Keratinocyte (primary cell): ENCODE measurements around the gene ASGR1. TPM values are rescaled to one million over a fixed set of nuclear protein-coding genes. Genes with fewer than 3 reads are reported as not detected.

Source experiments
- DNase-seq: peaks from one replicate; pipeline ENCODE4 v3.0.0-alpha.2; 2011; ENCODE audit warnings: low read depth, missing footprints, low spot score
- FAIRE-seq: peaks from 2 replicates; lab custom pipeline; 2011; peaks lifted over from hg19 to GRCh38; lab: Jason Lieb, UNC
- H2AFZ ChIP-seq: 2 replicates; pipeline ENCODE4 v1.6.0; 2012; ENCODE audit warnings: low read length, control low read depth, inconsistent platforms; ENCODE audit not compliant: control insufficient read depth
- H3K27ac ChIP-seq: 2 replicates; pipeline ENCODE4 v1.5.1; 2011; ENCODE audit warnings: low read length; ENCODE audit not compliant: control insufficient read depth, insufficient read depth
- H3K27me3 ChIP-seq: 3 replicates; pipeline ENCODE4 v1.6.0; 2011; ENCODE audit warnings: low read length; ENCODE audit not compliant: control insufficient read depth, insufficient read depth; ENCODE audit errors: extremely low read depth
- H3K36me3 ChIP-seq, 2 experiments: 2 replicates in 1 of 2; 3 replicates in 1 of 2; pipeline ENCODE4 v1.5.1; 2011; ENCODE audit warnings: low read length in 2 of 2, mild to moderate bottlenecking in 1 of 2; ENCODE audit not compliant: control insufficient read depth in 2 of 2, insufficient read depth in 2 of 2; ENCODE audit errors: extremely low read depth in 1 of 2
- H3K4me1 ChIP-seq: 3 replicates; pipeline ENCODE4 v1.5.1; 2011; ENCODE audit warnings: low read length; ENCODE audit not compliant: control insufficient read depth, insufficient read depth; ENCODE audit errors: extremely low read depth
- H3K4me2 ChIP-seq: 3 replicates; pipeline ENCODE4 v1.6.0; 2011; ENCODE audit warnings: low read depth, low read length; ENCODE audit not compliant: control insufficient read depth, insufficient read depth; ENCODE audit errors: extremely low read depth
- H3K4me3 ChIP-seq, 3 experiments: fragments of 200-600 bp in 1 of 3; sonication (generic) in 1 of 3; 2 replicates in 2 of 3; 3 replicates in 1 of 3; pipeline ENCODE4 v1.5.1; 2011 to 2016; ENCODE audit warnings: low read length in 3 of 3, mild to moderate bottlenecking in 3 of 3, control low read depth in 2 of 3, inconsistent platforms in 1 of 3, low read depth in 1 of 3, mixed read lengths in 1 of 3, mixed run types in 1 of 3, moderate library complexity in 1 of 3; ENCODE audit not compliant: control insufficient read depth in 2 of 3, insufficient read depth in 2 of 3; ENCODE audit errors: extremely low read depth in 1 of 3
- H3K79me2 ChIP-seq: 2 replicates; pipeline ENCODE4 v1.6.0; 2012; ENCODE audit warnings: low read length; ENCODE audit not compliant: control insufficient read depth, insufficient read depth
- H3K9ac ChIP-seq: 3 replicates; pipeline ENCODE4 v1.6.0; 2011; ENCODE audit warnings: low read length; ENCODE audit not compliant: control insufficient read depth, insufficient read depth; ENCODE audit errors: extremely low read depth
- H3K9me1 ChIP-seq: 3 replicates; pipeline ENCODE4 v1.6.0; 2011; ENCODE audit warnings: low read length; ENCODE audit not compliant: control insufficient read depth, insufficient read depth; ENCODE audit errors: extremely low read depth
- H3K9me3 ChIP-seq: 2 replicates; pipeline ENCODE4 v1.5.1; 2012; ENCODE audit warnings: low read depth, low read length; ENCODE audit not compliant: control insufficient read depth
- H4K20me1 ChIP-seq: 3 replicates; pipeline ENCODE4 v1.6.0; 2011; ENCODE audit warnings: low read length; ENCODE audit not compliant: control insufficient read depth, insufficient read depth; ENCODE audit errors: extremely low read depth
- CTCF ChIP-seq, 3 experiments: IDR thresholded peaks in 1 of 3; conservative IDR thresholded peaks in 1 of 3; optimal IDR thresholded peaks in 1 of 3; 2 replicates in 2 of 3; 3 replicates in 1 of 3; pipeline versions ENCODE3 to v1.5.1; 2011; ENCODE audit warnings: low read length in 3 of 3, mild to moderate bottlenecking in 3 of 3, moderate library complexity in 2 of 3, control low read depth in 1 of 3, inconsistent platforms in 1 of 3; ENCODE audit not compliant: insufficient read depth in 2 of 3; ENCODE audit errors: extremely low read depth in 1 of 3
- EZH2 ChIP-seq: IDR thresholded peaks from one replicate; pipeline ENCODE4 v1.6.1; 2012; ENCODE audit warnings: inconsistent platforms, mild to moderate bottlenecking, low read length, moderate library complexity
- dilution Hi-C: fragments of 300-500 bp; cut with MboI; formaldehyde crosslinking; loops from one replicate; pipeline ENCODE4 v1.7.0; 2020; ENCODE audit warnings: low sequenced_read_pairs; ENCODE audit not compliant: extremely low pct_ligation_motif_present
- polyA plus RNA-seq, 5 experiments: library from polyadenylated mRNA; depleted of rRNA in 3 of 5; stranded (reverse) in 3 of 5; stranded (forward) in 1 of 5; unstranded in 1 of 5; fragments of >200 nt; gene quantifications; 1 replicate in 1 of 5; 2 replicates in 3 of 5; 3 replicates in 1 of 5; pipeline versions ENCODE4 v1.2.1 to v1.2.3, GENCODE V29; 2011 to 2012; ENCODE audit warnings: missing spikeins in 2 of 5, low read depth in 1 of 5, low replicate concordance in 1 of 5

ASGR1 gene
- polyA plus RNA-seq, 1 donor (not counting 4 experiments of a cell fraction or from before 2014, with no cell fraction given) = 0.18 TPM

- Histone ChIP-seq H3K9me3 (no peaks in the 10 kb centered on the region), H4K20me1 (peaks cover under 1% of the 10 kb centered on the region), H3K4me3 (no peak overlapping the region), H3K36me3 (no peaks in the 10 kb centered on the region), H2AFZ (no peak overlapping the region), H3K27me3 (peaks cover 10% of the 10 kb centered on the region), H3K27ac (no peak overlapping the region), H3K9ac (no peak overlapping the region), H3K4me2 (no peak overlapping the region), H3K9me1 (no peaks in the 10 kb centered on the region), H3K79me2 (no peaks in the 10 kb centered on the region), H3K4me1 (peaks cover 5% of the 10 kb centered on the region)
- dilution Hi-C loops = no loop called here
- TF ChIP-seq CTCF (optimal IDR thresholded peaks at IDR 0.05 in 1 of 3, IDR thresholded peaks at IDR 0.05 in 1 of 3, conservative IDR thresholded peaks at IDR 0.05 in 1 of 3; ENCODE audit: extremely low read depth in 1 of 3, insufficient read depth in 2 of 3, low read length in 3 of 3) = no peak
- no peak for TF ChIP-seq EZH2
- DNase-seq = no peak
- no peak for FAIRE-seq
Measured at GRCh38 chr17:7208754-7209460, 29.7 kb upstream of the ASGR1 start.

GRCh38 chr17:7208027-7208571 is 28.9 kb upstream of the ASGR1 start:
- dilution Hi-C loops = no loop called here
- Histone ChIP-seq H4K20me1 (no peaks in the 10 kb centered on the region), H3K36me3 (no peaks in the 10 kb centered on the region), H3K4me3 (no peak overlapping the region), H3K27ac (no peak overlapping the region), H3K9me3 (no peaks in the 10 kb centered on the region), H3K79me2 (no peaks in the 10 kb centered on the region), H3K4me1 (peaks cover 5% of the 10 kb centered on the region), H3K4me2 (no peak overlapping the region), H2AFZ (no peak overlapping the region), H3K9me1 (no peaks in the 10 kb centered on the region), H3K9ac (no peak overlapping the region), H3K27me3 (peaks cover 10% of the 10 kb centered on the region)
- no peak for FAIRE-seq
- TF ChIP-seq CTCF (optimal IDR thresholded peaks at IDR 0.05 in 1 of 3, IDR thresholded peaks at IDR 0.05 in 1 of 3, conservative IDR thresholded peaks at IDR 0.05 in 1 of 3; ENCODE audit: extremely low read depth in 1 of 3, insufficient read depth in 2 of 3, low read length in 3 of 3) (no peak), EZH2 (no peak)
- DNase-seq = no peak
